Activated CD8-positive, alpha-beta T cell treated with anti-CD3 and anti-CD28 coated beads for 36 hours (primary cell): ENCODE measurements around the gene SIX1. TPM values are rescaled to one million over a fixed set of nuclear protein-coding genes. Genes with fewer than 3 reads are reported as not detected.

Experiments
- ATAC-seq: fragments of 200-7000 bp; cut with Tn5 transposase; one replicate; pipeline ENCODE4 v1.10.0; 2021; ENCODE audit warnings: mild to moderate bottlenecking, moderate library complexity
- CTCF ChIA-PET: fragments of 350-600 bp; sonication (Branson Sonifier 250); formaldehyde crosslinking; loops from one replicate; lab custom pipeline; 2021; ENCODE audit warnings: antibody characterized with exemption; lab: Charles Lee
- POLR2A ChIA-PET: fragments of 350-600 bp; sonication (Branson Sonifier 250); formaldehyde crosslinking; loops from one replicate; lab custom pipeline; 2021; ENCODE audit warnings: antibody characterized with exemption; lab: Charles Lee
- DNase-seq: peaks from one replicate; pipeline ENCODE4 v3.0.0-alpha.2; 2020
- H3K27ac Mint-ChIP-seq: one replicate; pipeline ENCODE4 v1.8.0; 2021; ENCODE audit warnings: mild to moderate bottlenecking, mixed read lengths
- H3K27me3 Mint-ChIP-seq: one replicate; pipeline ENCODE4 v1.8.0; 2021; ENCODE audit warnings: mixed read lengths
- H3K36me3 Mint-ChIP-seq: one replicate; pipeline ENCODE4 v1.8.0; 2021; ENCODE audit warnings: low read depth, mixed read lengths
- H3K4me1 Mint-ChIP-seq: one replicate; pipeline ENCODE4 v1.8.0; 2021; ENCODE audit warnings: low read depth, mixed read lengths
- H3K4me3 Mint-ChIP-seq: one replicate; pipeline ENCODE4 v1.8.0; 2021; ENCODE audit warnings: mild to moderate bottlenecking, moderate library complexity, mixed read lengths
- H3K9me3 Mint-ChIP-seq: one replicate; pipeline ENCODE4 v1.8.0; 2021; ENCODE audit warnings: mixed read lengths
- intact Hi-C: fragments of 100-400 bp; cut with micrococcal nuclease; formaldehyde crosslinking; loops from one replicate; pipeline ENCODE4 v1.10.0; 2022
- total RNA-seq, 2 experiments: library from RNA; stranded (reverse); gene quantifications; one replicate each; pipeline ENCODE4 v1.2.3, GENCODE V29; 2021
- TF ChIP-seq, protein P1 (sequence below): fragments of 200-600 bp; IDR thresholded peaks from one replicate; pipeline ENCODE4 v1.8.0; 2022; ENCODE audit warnings: antibody characterized with exemption, mild to moderate bottlenecking

The SIX1 gene
- not detected for total RNA-seq

DNA sequence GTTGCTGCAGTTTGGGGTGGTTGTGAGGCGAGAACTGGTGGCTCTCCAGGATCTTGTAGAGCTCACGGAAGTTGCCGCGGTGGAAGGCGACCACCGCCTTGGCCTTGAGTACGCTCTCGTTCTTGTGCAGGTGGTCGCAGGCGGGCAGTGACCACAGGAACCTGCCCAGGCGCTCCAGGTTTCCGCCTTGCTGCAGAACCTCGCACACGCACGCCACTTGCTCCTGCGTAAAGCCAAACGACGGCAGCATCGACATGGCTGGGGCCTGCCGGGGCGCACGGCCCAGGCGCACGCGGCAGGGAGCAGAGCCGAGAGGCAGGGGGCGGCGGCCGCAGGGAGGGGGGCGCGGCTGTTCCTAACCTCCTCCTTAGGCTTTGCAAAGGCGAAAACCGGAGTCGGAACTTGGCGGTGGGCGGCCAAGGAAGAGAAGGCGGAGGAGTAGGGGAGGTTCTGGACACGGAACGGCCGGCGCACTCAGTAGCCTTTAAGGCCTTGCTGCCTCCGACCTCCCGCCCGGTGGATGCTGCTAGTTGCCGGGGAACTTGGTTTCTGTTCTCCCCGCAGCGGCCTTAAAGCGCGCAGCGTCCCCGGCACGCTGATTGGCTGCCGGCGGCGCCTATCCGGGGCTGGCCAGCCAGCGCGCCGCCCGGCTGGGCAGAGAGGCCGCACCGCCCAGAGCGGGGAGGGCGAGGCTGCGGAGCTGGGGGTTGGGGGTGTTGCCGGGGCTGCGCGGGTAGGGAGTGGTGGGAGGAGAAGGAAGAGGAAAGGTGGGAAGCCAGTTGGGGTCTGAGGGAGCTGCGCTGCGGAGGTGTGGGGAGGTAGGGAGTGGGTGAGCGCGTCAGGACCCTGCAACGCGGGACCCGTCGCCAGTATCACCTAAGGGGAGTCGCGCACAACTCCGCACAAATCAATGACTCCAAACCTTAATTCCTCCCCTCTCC is at the start of gene SIX1:
Gene SIX1, minus strand, starts transcription at position 544 of the 941 bp plus-strand sequence. Its CDS starts 288 bp downstream, at position 256.
- Mint-ChIP-seq H3K4me3 (peak within 1 kb of the TSS; percentile 48), H3K27me3 (peaks cover 85% of the 10 kb centered on the region), H3K9me3 (no peaks in the 10 kb centered on the region), H3K36me3 (no peaks in the 10 kb centered on the region), H3K4me1 (peaks cover 51% of the 10 kb centered on the region), H3K27ac (no peak within 1 kb of the TSS)
- peak; percentile 52 for ATAC-seq
- TF ChIP-seq, protein P1, sequence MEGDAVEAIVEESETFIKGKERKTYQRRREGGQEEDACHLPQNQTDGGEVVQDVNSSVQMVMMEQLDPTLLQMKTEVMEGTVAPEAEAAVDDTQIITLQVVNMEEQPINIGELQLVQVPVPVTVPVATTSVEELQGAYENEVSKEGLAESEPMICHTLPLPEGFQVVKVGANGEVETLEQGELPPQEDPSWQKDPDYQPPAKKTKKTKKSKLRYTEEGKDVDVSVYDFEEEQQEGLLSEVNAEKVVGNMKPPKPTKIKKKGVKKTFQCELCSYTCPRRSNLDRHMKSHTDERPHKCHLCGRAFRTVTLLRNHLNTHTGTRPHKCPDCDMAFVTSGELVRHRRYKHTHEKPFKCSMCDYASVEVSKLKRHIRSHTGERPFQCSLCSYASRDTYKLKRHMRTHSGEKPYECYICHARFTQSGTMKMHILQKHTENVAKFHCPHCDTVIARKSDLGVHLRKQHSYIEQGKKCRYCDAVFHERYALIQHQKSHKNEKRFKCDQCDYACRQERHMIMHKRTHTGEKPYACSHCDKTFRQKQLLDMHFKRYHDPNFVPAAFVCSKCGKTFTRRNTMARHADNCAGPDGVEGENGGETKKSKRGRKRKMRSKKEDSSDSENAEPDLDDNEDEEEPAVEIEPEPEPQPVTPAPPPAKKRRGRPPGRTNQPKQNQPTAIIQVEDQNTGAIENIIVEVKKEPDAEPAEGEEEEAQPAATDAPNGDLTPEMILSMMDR: no peak
- DNase-seq: peak; percentile 48
- intact Hi-C loops: no loop called here
- ChIA-PET POLR2A (interaction anchor here (0.6 kb wide), 1 partner anchor 138 kb away, joined by 3 read pairs; no protein-coding TSS in a partner anchor), CTCF (no interaction called here)

DNA sequence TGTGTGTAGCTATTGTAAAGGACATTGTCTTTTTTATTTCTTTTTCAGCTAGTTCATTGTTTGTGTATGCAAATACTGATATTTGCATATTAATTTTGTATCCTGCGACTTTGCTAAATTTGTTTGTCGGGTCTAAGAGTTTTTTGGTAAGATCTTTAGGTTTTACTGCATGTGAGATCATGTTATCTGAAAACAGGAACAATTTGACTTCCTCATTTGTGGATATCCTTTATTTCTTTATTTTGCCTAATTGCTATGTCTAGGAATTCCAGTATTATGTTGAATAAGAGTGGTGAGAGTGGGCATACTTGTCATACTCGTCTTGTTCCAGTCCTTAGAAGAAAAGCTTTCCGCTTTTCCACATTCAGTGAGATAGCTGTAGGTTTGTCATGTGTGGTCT is 46.0 kb upstream of the SIX1 start:
- H3K4me1 Mint-ChIP-seq: no peaks in the 10 kb centered on the region
- DNase-seq (no peak), ATAC-seq (no peak)
- CTCF ChIA-PET: no interaction called here
- peaks cover 3% of the 10 kb centered on the region for H3K9me3 Mint-ChIP-seq
- TF ChIP-seq, protein P1: no peak
- intact Hi-C loops: no loop called here
- no peak overlapping the region for H3K4me3 Mint-ChIP-seq
- no peak overlapping the region for H3K27ac Mint-ChIP-seq
- H3K27me3 Mint-ChIP-seq: peaks cover 15% of the 10 kb centered on the region
- POLR2A ChIA-PET: no interaction called here
- H3K36me3 Mint-ChIP-seq: no peaks in the 10 kb centered on the region

DNA sequence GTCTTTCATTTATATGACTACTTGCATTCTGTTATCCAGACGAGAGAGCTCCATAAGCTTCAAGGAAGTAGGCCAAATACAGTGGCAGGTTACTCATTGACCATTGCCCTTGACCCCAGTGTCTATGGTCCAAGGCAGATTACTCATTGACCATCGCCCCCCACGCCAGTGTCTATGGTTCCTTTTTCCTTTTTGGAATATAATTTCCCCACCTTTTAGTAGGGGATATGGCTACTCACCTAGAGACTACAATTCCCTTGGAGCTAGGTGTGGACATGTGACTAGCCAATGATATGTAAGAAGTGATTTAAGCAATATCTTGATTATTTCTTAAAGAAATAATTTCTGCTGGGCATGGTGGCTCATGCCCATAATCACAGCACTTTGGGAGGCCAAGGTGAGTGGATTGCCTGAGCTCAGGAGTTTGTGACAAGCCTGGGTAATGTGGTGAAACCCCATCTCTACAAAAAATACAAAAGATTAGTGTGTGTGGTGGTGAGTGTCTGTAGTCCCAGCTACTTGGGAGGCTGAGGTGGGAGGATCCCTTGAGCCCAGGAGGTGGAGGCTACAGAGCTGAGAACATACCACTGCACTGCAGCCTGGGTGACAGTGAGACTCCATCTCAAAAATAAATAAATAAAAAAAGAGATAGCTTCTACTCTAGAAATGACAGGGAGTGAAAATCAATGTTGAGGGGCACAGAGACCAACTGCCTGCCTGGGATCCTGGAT is 42.3 kb upstream of the SIX1 start:
- DNase-seq (no peak), ATAC-seq (no peak)
- Mint-ChIP-seq H3K36me3 (no peaks in the 10 kb centered on the region), H3K4me3 (no peak overlapping the region), H3K9me3 (no peaks in the 10 kb centered on the region), H3K27me3 (peaks cover 9% of the 10 kb centered on the region), H3K27ac (no peak overlapping the region), H3K4me1 (no peaks in the 10 kb centered on the region)
- CTCF ChIA-PET: interaction anchor here (0.9 kb wide), 1 partner anchor 11 kb away, joined by 3 read pairs; no protein-coding TSS in a partner anchor
- TF ChIP-seq, protein P1: no peak
- POLR2A ChIA-PET: interaction anchor here (0.6 kb wide), 1 partner anchor 19 kb away, joined by 4 read pairs; no protein-coding TSS in a partner anchor
- intact Hi-C loops: no loop called here

DNA sequence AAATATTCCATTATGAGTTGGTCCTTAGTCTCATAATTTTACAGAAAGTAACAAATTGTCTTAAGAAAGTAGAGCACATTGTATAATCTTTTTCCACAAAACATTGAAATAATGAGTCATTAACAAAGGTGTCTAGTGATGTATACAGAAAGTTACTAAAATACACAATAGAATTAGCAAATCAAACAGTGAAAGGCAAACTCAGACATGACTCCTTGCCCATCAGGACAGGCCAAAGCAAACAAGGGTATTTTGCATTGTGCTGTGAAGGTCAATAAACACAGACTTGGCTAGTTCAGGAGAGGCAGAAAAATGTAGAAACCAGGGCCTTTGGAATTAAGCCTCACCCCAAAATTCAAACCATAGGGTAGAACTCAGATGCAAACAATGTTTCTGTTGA is 37.6 kb upstream of the SIX1 start:
- Mint-ChIP-seq H3K4me1 (no peaks in the 10 kb centered on the region), H3K36me3 (no peaks in the 10 kb centered on the region)
- intact Hi-C loops: no loop called here

More for the DNA sequence above, 37.6 kb upstream of the SIX1 start:
- H3K27ac Mint-ChIP-seq: no peak overlapping the region
- no peak overlapping the region for H3K4me3 Mint-ChIP-seq
- DNase-seq (no peak), ATAC-seq (no peak)
- ChIA-PET POLR2A (no interaction called here), CTCF (interaction anchor here (0.6 kb wide), 1 partner anchor 14 kb away, joined by 3 read pairs; no protein-coding TSS in a partner anchor)
- H3K27me3 Mint-ChIP-seq: peaks cover 15% of the 10 kb centered on the region
- H3K9me3 Mint-ChIP-seq: no peaks in the 10 kb centered on the region
- TF ChIP-seq, protein P1: no peak
